Epithelial cell of prostate (primary cell): ENCODE data around the gene RANGAP1.

ENCODE experiments used
- DNase-seq: peaks from one replicate; pipeline ENCODE4 v3.0.0-alpha.2; 2011; ENCODE audit warnings: low read depth, low spot score
- H3K27ac ChIP-seq: fragments of 450-650 bp; 2 replicates; pipeline ENCODE4 v1.5.1; 2017; ENCODE audit warnings: mild to moderate bottlenecking

RANGAP1 gene

DNA sequence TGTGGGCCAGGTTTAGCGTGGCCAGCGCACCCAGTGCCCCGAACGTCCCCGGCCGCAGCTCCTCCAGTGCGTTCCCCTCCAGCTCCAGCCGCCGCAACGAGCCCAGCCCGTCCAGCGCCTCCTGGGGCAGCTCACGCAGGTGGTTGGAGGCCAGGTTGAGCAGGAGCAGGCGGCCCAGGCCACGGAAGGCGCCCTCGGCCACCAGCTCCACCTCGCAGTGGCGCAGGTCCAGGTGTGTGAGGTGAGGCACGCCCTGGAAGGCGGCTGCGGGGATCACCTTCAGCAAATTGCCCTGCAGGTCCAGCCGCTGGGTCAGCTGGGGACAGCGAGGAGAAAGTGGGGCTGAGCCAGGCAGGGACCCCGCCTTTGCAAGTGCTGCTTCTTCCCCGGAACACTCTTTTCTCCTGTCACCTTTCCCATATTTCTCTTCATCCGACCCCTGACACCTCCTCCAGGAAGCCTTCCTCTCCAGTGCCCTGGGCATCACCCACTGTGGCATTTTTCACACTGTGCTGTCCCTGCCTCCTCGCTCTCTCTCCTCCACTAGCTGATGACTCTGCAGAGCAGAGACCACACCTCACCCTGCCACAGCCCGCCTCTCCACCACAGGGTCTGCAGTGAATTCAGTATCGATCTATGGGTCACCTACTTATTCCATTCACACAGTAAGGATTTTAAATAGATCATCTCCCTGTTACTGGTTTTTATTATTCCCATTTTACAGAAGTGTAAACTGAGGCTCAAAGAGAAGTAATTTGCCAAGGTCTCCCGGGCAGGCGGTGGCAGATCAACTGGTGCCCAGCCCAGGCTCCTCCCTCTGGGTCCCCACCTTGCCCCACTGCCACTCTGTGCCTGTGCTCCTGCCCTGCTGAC is 47.2 kb downstream of the RANGAP1 start:
- peak overlapping the region; percentile 47 for H3K27ac ChIP-seq
- DNase-seq: no peak

DNA sequence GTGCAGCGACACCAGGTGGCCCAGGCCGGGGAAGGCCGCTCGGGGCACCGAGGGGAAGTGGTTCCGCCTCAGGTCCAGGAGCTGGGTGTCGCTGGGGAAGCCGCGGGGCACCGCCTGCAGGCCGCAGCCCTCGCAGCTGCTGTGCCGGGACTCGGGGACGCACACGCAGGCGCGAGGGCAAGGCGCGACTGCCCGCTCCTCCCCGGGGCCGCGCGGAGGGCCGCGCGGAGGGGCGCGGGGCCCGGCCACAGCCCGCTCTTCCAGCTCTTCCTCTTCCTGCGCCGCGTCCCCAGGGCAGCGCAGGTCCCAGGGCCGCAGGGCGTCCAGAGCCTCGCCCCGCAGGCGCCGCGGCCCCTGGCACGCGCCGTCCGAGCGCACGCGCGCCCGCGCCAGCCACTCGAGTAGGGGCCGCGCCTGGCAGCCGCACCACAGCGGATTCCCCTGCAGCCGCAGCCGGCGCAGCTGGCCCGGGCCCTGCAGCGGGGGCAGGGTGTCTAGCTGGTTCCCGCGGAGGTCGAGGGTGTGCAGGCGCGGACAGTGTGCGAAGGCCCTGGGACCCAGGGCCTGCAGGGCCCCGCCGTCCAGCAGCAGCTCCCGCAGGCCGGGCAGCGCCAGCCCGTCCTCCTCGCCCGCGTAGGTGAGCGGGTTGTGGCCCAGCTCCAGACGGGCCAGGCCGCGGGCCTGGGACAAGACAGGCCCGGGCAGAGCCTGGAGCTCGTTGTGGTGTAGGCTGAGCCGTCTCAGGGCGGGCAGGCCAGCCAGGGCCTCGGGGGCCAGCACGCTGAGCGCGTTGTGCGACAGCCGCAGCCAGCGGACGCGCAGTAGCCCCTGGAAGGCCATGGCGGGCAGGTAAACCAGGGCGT is 48.0 kb downstream of the RANGAP1 start:
- H3K27ac ChIP-seq: peak overlapping the region; percentile 47
- no peak for DNase-seq

- no peak for DNase-seq
- peak overlapping the region; percentile 47 for H3K27ac ChIP-seq
Measured at GRCh38 chr22:41237036-41237706, 48.8 kb downstream of the RANGAP1 start.

DNA sequence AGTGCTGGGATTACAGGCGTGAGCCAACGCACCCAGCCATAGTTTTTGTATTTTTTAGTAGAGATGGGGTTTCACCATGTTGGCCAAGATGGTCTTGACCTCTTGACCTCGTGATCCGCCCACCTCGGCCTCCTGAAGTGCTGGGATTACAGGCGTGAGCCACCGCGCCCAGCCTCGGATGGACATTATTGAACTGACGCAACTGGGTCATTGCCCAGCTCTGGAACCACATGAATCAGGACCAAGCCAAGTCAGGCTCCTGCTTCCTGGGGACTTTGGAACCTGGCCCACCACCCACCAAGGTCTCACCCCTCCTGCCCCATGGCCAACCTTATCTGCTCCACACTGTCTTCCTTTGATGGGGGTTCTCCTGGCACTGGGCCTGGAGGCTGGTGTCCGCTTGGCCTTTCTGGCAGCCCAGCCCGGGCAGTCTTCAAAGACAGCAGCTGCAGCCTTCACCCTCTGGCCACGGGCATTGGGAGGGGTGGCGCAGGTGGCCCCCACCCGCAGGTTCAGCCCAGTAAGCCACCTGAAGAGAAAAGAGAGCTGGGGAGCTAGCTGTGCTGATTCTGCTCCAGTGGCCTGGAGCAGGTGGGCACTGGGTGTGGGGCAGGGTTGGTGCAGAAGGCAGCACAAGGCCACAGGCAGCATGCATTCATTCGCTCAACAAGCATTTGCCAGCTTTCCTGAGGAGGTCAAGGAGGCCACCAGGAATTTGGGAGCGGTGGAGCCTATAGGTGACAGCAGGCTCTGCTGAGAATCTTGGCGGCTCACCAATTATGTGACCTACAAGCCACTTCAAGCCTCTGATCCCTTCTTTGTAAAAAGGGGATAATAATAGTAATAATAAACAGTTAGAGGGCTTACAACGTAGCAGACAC is 50.9 kb downstream of the RANGAP1 start:
- DNase-seq: no peak
- H3K27ac ChIP-seq: no peak overlapping the region

GRCh38 chr22:41231369-41231768 is 54.6 kb downstream of the RANGAP1 start:
- no peak for DNase-seq
- no peak overlapping the region for H3K27ac ChIP-seq

DNA sequence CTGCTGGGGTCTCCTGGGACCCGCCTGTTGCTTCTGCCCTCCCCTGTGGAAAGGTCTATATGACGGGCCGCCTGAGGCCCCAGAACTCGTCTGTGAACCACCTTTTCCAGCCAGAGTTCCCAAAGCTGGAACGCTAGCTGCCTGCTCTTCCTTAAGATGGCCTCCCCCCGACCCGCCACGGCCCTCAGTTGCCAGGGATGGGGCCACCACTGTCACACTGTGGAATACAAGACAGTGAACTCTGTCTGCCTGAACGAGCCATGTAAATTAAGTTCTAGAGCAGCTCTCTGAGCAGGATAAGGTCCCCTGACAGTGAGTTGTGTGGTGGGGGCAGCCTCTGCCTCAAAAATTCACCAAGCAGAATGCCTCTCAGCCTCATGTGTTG is 55.6 kb downstream of the RANGAP1 start:
- no peak for DNase-seq

DNA sequence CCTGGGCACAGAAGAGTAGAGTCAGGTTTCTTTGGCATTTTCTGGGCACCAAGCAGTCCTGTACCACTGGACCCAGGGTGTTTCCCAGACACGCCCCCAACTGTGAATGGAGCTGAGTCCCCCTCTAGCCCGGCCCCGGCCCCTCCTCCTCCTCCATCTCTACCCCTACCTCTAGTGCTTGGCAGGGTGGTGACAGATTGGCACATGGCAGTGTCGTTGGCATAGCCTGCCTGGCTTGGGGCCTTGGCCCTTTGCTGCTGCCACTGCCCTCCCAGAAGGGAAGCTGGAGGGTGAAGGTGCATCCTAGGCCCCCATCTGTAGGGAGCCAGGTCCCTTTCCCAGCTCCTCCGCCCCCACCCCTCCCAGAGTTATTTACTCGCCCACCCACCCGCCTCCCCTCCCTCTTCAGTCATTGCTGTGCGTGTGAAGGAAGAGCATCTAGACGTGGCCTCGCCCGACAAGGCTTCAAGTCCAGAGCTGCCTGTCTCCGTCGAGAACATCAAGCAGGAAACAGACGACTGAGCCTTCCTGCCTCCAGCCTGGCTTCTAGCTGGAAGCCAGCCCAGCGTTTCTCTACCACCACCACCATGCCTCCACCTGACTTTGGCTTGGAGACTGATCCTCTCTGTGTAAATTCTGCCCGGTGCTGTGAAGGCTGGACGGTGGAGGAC is 56.1 kb downstream of the RANGAP1 start:
- no peak for DNase-seq
- H3K27ac ChIP-seq: no peak overlapping the region

More for the DNA sequence above, 55.6 kb downstream of the RANGAP1 start:
- H3K27ac ChIP-seq: no peak overlapping the region

DNA sequence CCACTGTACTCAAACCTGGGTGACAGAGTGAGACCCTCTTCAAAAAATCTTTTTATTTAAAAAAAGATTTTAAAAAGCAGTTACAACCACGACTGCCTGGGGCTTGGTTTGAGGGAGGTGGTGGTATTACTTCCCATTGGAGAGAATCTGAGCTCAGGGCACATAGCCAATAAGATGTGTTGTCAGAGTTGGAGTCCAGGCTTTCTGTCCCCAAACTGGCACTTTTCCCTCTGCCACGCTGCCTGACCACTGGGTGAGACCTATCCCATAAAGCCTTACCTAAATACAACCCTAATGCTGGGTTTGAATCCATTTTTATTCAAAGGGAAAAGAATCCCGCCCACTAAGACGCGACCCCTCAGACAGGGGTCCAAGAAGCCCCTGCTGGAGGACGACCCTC is 56.8 kb downstream of the RANGAP1 start:
- no peak for DNase-seq
- no peak overlapping the region for H3K27ac ChIP-seq

DNA sequence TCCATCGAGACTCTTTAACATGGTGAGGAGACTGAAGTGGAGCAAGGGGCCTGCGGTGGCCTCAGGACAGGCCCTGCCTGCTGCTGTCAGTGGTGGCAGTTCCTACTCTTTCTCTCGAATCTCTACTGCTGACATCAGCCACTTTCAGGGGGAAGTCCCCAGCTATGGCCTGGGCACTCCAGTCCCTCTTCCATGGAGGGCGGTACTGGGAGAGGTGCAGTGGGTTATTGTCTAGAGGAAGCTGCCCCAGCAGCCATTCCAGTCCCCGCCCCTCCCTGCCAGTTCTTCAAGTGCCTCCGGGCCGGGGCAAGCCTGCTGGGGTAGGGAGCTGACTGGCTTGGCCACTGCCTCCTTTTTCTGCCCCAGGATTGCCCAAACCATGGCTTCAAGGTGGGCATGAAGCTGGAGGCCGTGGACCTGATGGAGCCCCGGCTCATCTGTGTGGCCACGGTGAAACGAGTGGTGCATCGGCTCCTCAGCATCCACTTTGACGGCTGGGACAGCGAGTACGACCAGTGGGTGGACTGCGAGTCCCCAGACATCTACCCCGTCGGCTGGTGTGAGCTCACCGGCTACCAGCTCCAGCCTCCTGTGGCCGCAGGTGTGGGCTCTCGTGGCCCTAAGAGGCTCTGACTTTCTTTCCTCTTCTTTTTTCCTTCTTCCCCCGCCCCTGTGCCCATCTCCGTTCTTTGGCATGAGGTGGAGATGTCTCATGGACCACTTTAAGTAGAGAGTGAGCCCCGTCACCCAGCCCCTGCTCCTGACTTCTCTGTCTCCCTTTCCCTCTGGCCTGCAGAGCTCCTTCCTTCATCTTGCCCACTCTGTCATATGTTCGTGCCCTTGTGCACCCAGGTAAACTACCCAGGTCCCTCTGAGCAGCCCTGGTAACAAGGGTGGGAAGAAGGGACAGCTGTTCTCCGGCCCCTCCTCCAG is 59.0 kb downstream of the RANGAP1 start:
- no peak overlapping the region for H3K27ac ChIP-seq
- DNase-seq: no peak

GRCh38 chr22:41223535-41223934 is 62.5 kb downstream of the RANGAP1 start:
- H3K27ac ChIP-seq: no peak overlapping the region
- DNase-seq: no peak

GRCh38 chr22:41222846-41223507 is 63.0 kb downstream of the RANGAP1 start:
- DNase-seq: no peak
- H3K27ac ChIP-seq: no peak overlapping the region

- H3K27ac ChIP-seq: peak overlapping the region; percentile 100
- DNase-seq: peak; percentile 71
Measured at GRCh38 chr22:41217553-41218157, 68.3 kb downstream of the RANGAP1 start.

DNA sequence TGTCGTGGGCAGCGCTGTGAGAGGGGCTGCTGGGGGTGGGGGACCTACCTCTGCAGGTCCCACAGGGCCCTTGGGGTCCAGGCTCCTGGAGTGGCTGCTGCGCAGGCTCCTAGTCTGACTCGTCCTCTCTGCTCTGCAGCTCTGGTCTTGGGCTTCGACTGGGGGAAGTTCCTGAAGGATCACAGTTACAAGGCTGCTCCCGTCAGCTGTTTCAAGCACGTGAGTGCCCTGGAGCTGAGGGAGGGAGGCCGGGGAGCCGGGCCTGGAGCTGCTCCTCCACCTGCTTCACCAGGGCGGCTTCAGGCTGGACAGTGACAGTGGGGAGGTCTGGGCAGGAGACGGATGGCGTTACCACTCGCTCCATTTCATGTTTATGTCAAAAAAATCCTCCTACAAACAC is 69.0 kb downstream of the RANGAP1 start:
- peak overlapping the region; percentile 100 for H3K27ac ChIP-seq
- DNase-seq: no peak

DNA sequence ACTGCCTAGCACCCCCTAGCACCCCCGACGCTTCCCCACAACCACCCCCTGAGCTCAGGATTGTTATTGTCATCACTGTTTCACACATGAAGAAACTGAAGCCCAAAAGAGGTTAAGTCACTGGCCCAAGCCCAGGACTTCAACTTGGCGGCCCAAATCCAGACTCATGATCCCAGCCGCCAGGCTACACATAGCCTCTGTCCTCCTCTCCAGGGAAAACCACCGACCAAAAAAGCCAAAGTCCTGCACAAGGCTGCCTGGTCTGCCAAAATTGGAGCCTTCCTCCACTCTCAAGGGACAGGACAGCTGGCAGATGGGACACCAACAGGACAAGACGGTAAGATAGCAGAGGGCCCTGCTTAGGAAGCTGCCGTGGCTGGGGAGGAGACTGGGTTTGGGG is 70.1 kb downstream of the RANGAP1 start:
- no peak for DNase-seq
- peak overlapping the region; percentile 100 for H3K27ac ChIP-seq

DNA sequence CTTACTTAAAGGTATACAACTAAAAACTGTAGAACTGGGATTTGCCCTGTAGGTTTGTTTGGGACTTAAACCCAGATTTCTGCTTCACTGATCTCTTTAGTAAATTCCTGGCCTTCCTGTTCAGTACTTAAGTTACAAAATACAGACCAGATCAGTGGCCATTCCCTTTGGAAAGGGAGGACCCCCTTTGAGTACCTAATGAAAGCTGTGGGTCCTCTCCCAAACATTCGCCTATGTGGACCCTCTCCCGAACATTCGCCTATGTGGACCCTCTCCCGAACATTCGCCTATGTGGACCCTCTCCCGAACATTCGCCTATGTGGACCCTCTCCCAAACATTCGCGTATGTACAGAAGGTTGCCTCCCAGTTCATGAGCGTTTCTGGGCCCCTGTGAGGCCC is 70.6 kb downstream of the RANGAP1 start:
- H3K27ac ChIP-seq: no peak overlapping the region
- DNase-seq: no peak

- H3K27ac ChIP-seq: no peak overlapping the region
- no peak for DNase-seq
Measured at GRCh38 chr22:41206719-41207118, 79.3 kb downstream of the RANGAP1 start.
